Measurements from ENCODE around the gene THSD7B. TPM values are rescaled to one million over a fixed set of nuclear protein-coding genes. Genes with fewer than 3 reads are reported as not detected.

THSD7B gene
- total and polyA plus RNA-seq, 2 of the 13 experiments (the other 11 are each of a cell fraction or from before 2014, with no cell fraction given) = 0.02 TPM; not detected in 1

- intact Hi-C loops (cut with micrococcal nuclease; ENCODE audit: unreplicated experiment) = no loop called here
- no peak overlapping the region for H3K9ac ChIP-seq (ENCODE audit: insufficient read depth, low read depth, low read length)
- no peak overlapping the region for H3K27ac ChIP-seq (ENCODE audit: extremely low read length, insufficient read depth, low read length)
- 10% methylated on average over 4 of the region's 4 CpGs for whole genome bisulfite sequencing (ENCODE audit: low lambda C conversion rate)
- no TSS peak for BruUV-seq (replicated peaks)
- no peaks in the 10 kb centered on the region for H3K9me3 ChIP-seq (ENCODE audit: low read length)
- ChIA-PET POLR2A (no interaction called here), CTCF (ENCODE audit: low intra/inter-chr PET ratio, low total read pairs) (no interaction called here)
- no peaks in the 10 kb centered on the region for H3K36me3 ChIP-seq (replicated peaks in 1 of 2; ENCODE audit: control insufficient read depth in 1 of 2, insufficient read depth in 2 of 2, low read length in 2 of 2)
- no peak for ATAC-seq
- H3K4me1 ChIP-seq (ENCODE audit: insufficient read depth, low read length) = no peaks in the 10 kb centered on the region
- FAIRE-seq = no peak
- TF ChIP-seq ATAD3A (CRISPR knock-in tag; IDR thresholded peaks at IDR 0.05) = no peak
- no peak for TF ChIP-seq SOX6 (IDR thresholded peaks at IDR 0.05)
- TF ChIP-seq SOX6 (CRISPR knock-in tag; IDR thresholded peaks at IDR 0.05) = no peak
- peak; percentile 87 for TF ChIP-seq ATF7 (IDR thresholded peaks at IDR 0.05)
- TF ChIP-seq ATF7 (CRISPR knock-in tag; IDR thresholded peaks at IDR 0.05) = no peak
- no peak for TF ChIP-seq ZNF3 (CRISPR knock-in tag; IDR thresholded peaks at IDR 0.05)
- TF ChIP-seq CREB1 (IDR thresholded peaks at IDR 0.05) = peak; percentile 94
- no peak for TF ChIP-seq CREB1 (CRISPR knock-in tag; IDR thresholded peaks at IDR 0.05)
- TF ChIP-seq, protein P1, sequence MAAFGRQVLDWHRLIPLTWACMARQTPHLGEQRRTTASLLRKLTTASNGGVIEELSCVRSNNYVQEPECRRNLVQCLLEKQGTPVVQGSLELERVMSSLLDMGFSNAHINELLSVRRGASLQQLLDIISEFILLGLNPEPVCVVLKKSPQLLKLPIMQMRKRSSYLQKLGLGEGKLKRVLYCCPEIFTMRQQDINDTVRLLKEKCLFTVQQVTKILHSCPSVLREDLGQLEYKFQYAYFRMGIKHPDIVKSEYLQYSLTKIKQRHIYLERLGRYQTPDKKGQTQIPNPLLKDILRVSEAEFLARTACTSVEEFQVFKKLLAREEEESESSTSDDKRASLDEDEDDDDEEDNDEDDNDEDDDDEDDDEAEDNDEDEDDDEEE (CRISPR knock-in tag; IDR thresholded peaks at IDR 0.05) = no peak
- TF ChIP-seq NFIB (CRISPR knock-in tag; IDR thresholded peaks at IDR 0.05; ENCODE audit: borderline replicate concordance) = no peak
- no peak for TF ChIP-seq MEF2D (CRISPR knock-in tag; IDR thresholded peaks at IDR 0.05)
- H3K27me3 ChIP-seq (ENCODE audit: control insufficient read depth in 1 of 2, insufficient read depth in 2 of 2, low read length in 2 of 2) = no peaks in the 10 kb centered on the region
- no peaks in the 10 kb centered on the region for H4K20me1 ChIP-seq (ENCODE audit: insufficient read depth, low read length)
- no peak overlapping the region for H2AFZ ChIP-seq (ENCODE audit: low read length)
- H3K4me2 ChIP-seq (ENCODE audit: low read depth, low read length) = no peak overlapping the region
- in situ Hi-C loops (cut with HindIII; ENCODE audit: extremely low pct_ligation_motif_present, low pct_unique_long_range_greater_than_20kb) = no loop called here
- no peak overlapping the region for H3K4me3 ChIP-seq (replicated peaks in 1 of 3; ENCODE audit: insufficient read depth in 1 of 3, low read depth in 2 of 3, low read length in 3 of 3)
- no peaks in the 10 kb centered on the region for H3K79me2 ChIP-seq (ENCODE audit: insufficient read depth, low read length)
- no peak for DNase-seq (ENCODE audit: low spot score)
These were observed 466.3 kb downstream of the THSD7B start for GRCh38 chr2:137231628-137232027.

- Histone ChIP-seq H3K9ac (ENCODE audit: insufficient read depth, low read depth, low read length) (no peak overlapping the region), H3K4me3 (replicated peaks in 1 of 3; ENCODE audit: insufficient read depth in 1 of 3, low read depth in 2 of 3, low read length in 3 of 3) (no peak overlapping the region), H3K27me3 (ENCODE audit: control insufficient read depth in 1 of 2, insufficient read depth in 2 of 2, low read length in 2 of 2) (no peaks in the 10 kb centered on the region), H3K4me2 (ENCODE audit: low read depth, low read length) (no peak overlapping the region), H4K20me1 (ENCODE audit: insufficient read depth, low read length) (no peaks in the 10 kb centered on the region), H2AFZ (ENCODE audit: low read length) (no peak overlapping the region), H3K27ac (ENCODE audit: extremely low read length, insufficient read depth, low read length) (no peak overlapping the region), H3K9me3 (ENCODE audit: low read length) (no peaks in the 10 kb centered on the region), H3K79me2 (ENCODE audit: insufficient read depth, low read length) (no peaks in the 10 kb centered on the region), H3K4me1 (ENCODE audit: insufficient read depth, low read length) (no peaks in the 10 kb centered on the region), H3K36me3 (replicated peaks in 1 of 2; ENCODE audit: control insufficient read depth in 1 of 2, insufficient read depth in 2 of 2, low read length in 2 of 2) (no peaks in the 10 kb centered on the region)
- in situ Hi-C loops (cut with HindIII; ENCODE audit: extremely low pct_ligation_motif_present, low pct_unique_long_range_greater_than_20kb) = no loop called here
- intact Hi-C loops (cut with micrococcal nuclease; ENCODE audit: unreplicated experiment) = no loop called here
- ChIA-PET CTCF (ENCODE audit: low intra/inter-chr PET ratio, low total read pairs) (no interaction called here), POLR2A (no interaction called here)
- no peak for FAIRE-seq
- BruUV-seq (replicated peaks) = no TSS peak
- no peak for DNase-seq (ENCODE audit: low spot score)
- WGBS (ENCODE audit: low lambda C conversion rate) = 15% methylated on average over 2 of the region's 2 CpGs
- no peak for ATAC-seq
- TF ChIP-seq FOXC1 (CRISPR knock-in tag; IDR thresholded peaks at IDR 0.05; ENCODE audit: borderline replicate concordance) = no peak
- no peak for TF ChIP-seq TCF7L2 (IDR thresholded peaks at IDR 0.05; ENCODE audit: low read depth, low read length)
- TF ChIP-seq ZNF563 (CRISPR knock-in tag; IDR thresholded peaks at IDR 0.05) = no peak
- no peak for TF ChIP-seq GMEB1 (CRISPR knock-in tag; IDR thresholded peaks at IDR 0.05; ENCODE audit: borderline replicate concordance)
- TF ChIP-seq RCOR2 (CRISPR knock-in tag; IDR thresholded peaks at IDR 0.05) = no peak
- TF ChIP-seq, protein P2, sequence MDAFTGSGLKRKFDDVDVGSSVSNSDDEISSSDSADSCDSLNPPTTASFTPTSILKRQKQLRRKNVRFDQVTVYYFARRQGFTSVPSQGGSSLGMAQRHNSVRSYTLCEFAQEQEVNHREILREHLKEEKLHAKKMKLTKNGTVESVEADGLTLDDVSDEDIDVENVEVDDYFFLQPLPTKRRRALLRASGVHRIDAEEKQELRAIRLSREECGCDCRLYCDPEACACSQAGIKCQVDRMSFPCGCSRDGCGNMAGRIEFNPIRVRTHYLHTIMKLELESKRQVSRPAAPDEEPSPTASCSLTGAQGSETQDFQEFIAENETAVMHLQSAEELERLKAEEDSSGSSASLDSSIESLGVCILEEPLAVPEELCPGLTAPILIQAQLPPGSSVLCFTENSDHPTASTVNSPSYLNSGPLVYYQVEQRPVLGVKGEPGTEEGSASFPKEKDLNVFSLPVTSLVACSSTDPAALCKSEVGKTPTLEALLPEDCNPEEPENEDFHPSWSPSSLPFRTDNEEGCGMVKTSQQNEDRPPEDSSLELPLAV (CRISPR knock-in tag; conservative IDR thresholded peaks at IDR 0.05; ENCODE audit: low read depth) = no peak
- no peak for TF ChIP-seq NR2F1 (CRISPR knock-in tag; IDR thresholded peaks at IDR 0.05)
These were observed 466.7 kb downstream of the THSD7B start for GRCh38 chr2:137232076-137232475.

All from HepG2 (cell line).